ENCODE results near the gene CNTNAP4. TPM values are rescaled to one million over a fixed set of nuclear protein-coding genes. Genes with fewer than 3 reads are reported as not detected.

Gene CNTNAP4
- total RNA-seq, 1 donor from 2014 or later: not detected

- intact Hi-C loops (cut with DNase I): no loop called here
- H3K36me3 ChIP-seq: no peaks in the 10 kb centered on the region
- H3K27ac ChIP-seq: no peak overlapping the region
- H3K9me3 ChIP-seq: no peaks in the 10 kb centered on the region
- TF ChIP-seq CTCF (IDR thresholded peaks at IDR 0.05): no peak
- no peak for DNase-seq
- no peak overlapping the region for H3K4me3 ChIP-seq
- no peak for ATAC-seq
- H3K4me1 ChIP-seq: no peaks in the 10 kb centered on the region
- H3K27me3 ChIP-seq: no peaks in the 10 kb centered on the region
Measured at GRCh38 chr16:76571755-76572154, 294.6 kb downstream of the CNTNAP4 start.

GRCh38 chr16:76573281-76573680 is 296.1 kb downstream of the CNTNAP4 start:
- Histone ChIP-seq H3K27ac (no peak overlapping the region), H3K36me3 (no peaks in the 10 kb centered on the region), H3K4me3 (no peak overlapping the region), H3K27me3 (no peaks in the 10 kb centered on the region), H3K4me1 (no peaks in the 10 kb centered on the region), H3K9me3 (no peaks in the 10 kb centered on the region)
- intact Hi-C loops (cut with DNase I): no loop called here
- no peak for TF ChIP-seq CTCF (IDR thresholded peaks at IDR 0.05)
- no peak for ATAC-seq
- no peak for DNase-seq

- no peaks in the 10 kb centered on the region for H3K36me3 ChIP-seq
- H3K9me3 ChIP-seq: no peaks in the 10 kb centered on the region
- H3K4me1 ChIP-seq: no peaks in the 10 kb centered on the region
- H3K27ac ChIP-seq: no peak overlapping the region
- no peaks in the 10 kb centered on the region for H3K27me3 ChIP-seq
- no peak for TF ChIP-seq CTCF (IDR thresholded peaks at IDR 0.05)
- intact Hi-C loops (cut with DNase I): no loop called here
- no peak overlapping the region for H3K4me3 ChIP-seq
- DNase-seq (no peak), ATAC-seq (no peak)
Measured at GRCh38 chr16:76574651-76575050, 297.4 kb downstream of the CNTNAP4 start.

- H3K4me1 ChIP-seq: no peaks in the 10 kb centered on the region
- no peaks in the 10 kb centered on the region for H3K9me3 ChIP-seq
- H3K27ac ChIP-seq: no peak overlapping the region
- TF ChIP-seq CTCF (IDR thresholded peaks at IDR 0.05): no peak
- no peak for ATAC-seq
- no peaks in the 10 kb centered on the region for H3K27me3 ChIP-seq
- DNase-seq: no peak
- no peak overlapping the region for H3K4me3 ChIP-seq
- no peaks in the 10 kb centered on the region for H3K36me3 ChIP-seq
- intact Hi-C loops (cut with DNase I): no loop called here
Measured at GRCh38 chr16:76576526-76576925, 299.3 kb downstream of the CNTNAP4 start.

GRCh38 chr16:76577003-76577402 is 299.8 kb downstream of the CNTNAP4 start:
- Histone ChIP-seq H3K27me3 (no peaks in the 10 kb centered on the region), H3K36me3 (no peaks in the 10 kb centered on the region), H3K27ac (no peak overlapping the region), H3K4me1 (no peaks in the 10 kb centered on the region), H3K9me3 (no peaks in the 10 kb centered on the region), H3K4me3 (no peak overlapping the region)
- ATAC-seq (no peak), DNase-seq (no peak)
- intact Hi-C loops (cut with DNase I): no loop called here
- no peak for TF ChIP-seq CTCF (IDR thresholded peaks at IDR 0.05)

GRCh38 chr16:76579277-76579922 is 302.2 kb downstream of the CNTNAP4 start:
- intact Hi-C loops (cut with DNase I): no loop called here
- H3K27me3 ChIP-seq: no peaks in the 10 kb centered on the region

More at GRCh38 chr16:76579277-76579922, 302.2 kb downstream of the CNTNAP4 start:
- Histone ChIP-seq H3K4me3 (no peak overlapping the region), H3K27ac (no peak overlapping the region), H3K4me1 (no peaks in the 10 kb centered on the region), H3K36me3 (no peaks in the 10 kb centered on the region), H3K9me3 (no peaks in the 10 kb centered on the region)
- TF ChIP-seq CTCF (IDR thresholded peaks at IDR 0.05): no peak
- DNase-seq (no peak), ATAC-seq (no peak)

Measured in upper lobe of right lung (tissue), 1 donor.